IMR-90 (cell line): Measurements from ENCODE around the gene MARF1. TPM values are rescaled to one million over a fixed set of nuclear protein-coding genes. Genes with fewer than 3 reads are reported as not detected.

Experiments used
- ATAC-seq: fragments of 200-7000 bp; cut with Tn5 transposase; 2 replicates; pipeline ENCODE4 v1.9.1; 2020; ENCODE audit warnings: low read depth, mild to moderate bottlenecking, moderate library complexity
- BruUV-seq: library from RNA; stranded (reverse); fragments of 400-500 nt; replicated peaks from 2 replicates; lab custom pipeline; 2021; lab: Mats Ljungman, UMichigan
- CTCF ChIA-PET: fragments of 300-600 bp; formaldehyde crosslinking; extraction: SDS; loops from one replicate; lab custom pipeline; 2021; ENCODE audit warnings: antibody characterized with exemption; lab: Yijun Ruan, JAX
- POLR2A ChIA-PET: fragments of 300-600 bp; sonication (Branson Sonifier 250); formaldehyde crosslinking; loops from one replicate; lab custom pipeline; 2022; ENCODE audit warnings: antibody characterized with exemption; ENCODE audit not compliant: unreplicated experiment; lab: Charles Lee
- DNase-seq: peaks from one replicate; pipeline ENCODE4 v3.0.0; 2013
- H2AFZ ChIP-seq: replicated peaks from 2 replicates; pipeline ENCODE3; 2013; ENCODE audit warnings: low read length, mild to moderate bottlenecking; ENCODE audit not compliant: poor library complexity
- H2AK5ac ChIP-seq: 2 replicates; pipeline ENCODE4 v1.6.1; 2013; ENCODE audit warnings: low read depth, low read length, inconsistent platforms
- H2AK9ac ChIP-seq: replicated peaks from 2 replicates; pipeline ENCODE3; 2013; ENCODE audit warnings: mild to moderate bottlenecking, low read depth, low read length, moderate library complexity; ENCODE audit not compliant: poor library complexity
- H2BK120ac ChIP-seq: 2 replicates; pipeline ENCODE4 v1.6.1; 2013; ENCODE audit warnings: low read depth, low read length, inconsistent platforms
- H2BK15ac ChIP-seq: 3 replicates; pipeline ENCODE4 v1.6.1; 2013; ENCODE audit warnings: low read depth, low read length, inconsistent platforms
- H2BK20ac ChIP-seq: 2 replicates; pipeline ENCODE4 v1.6.1; 2013; ENCODE audit warnings: low read depth, mild to moderate bottlenecking, inconsistent platforms, low read length, moderate library complexity
- H2BK5ac ChIP-seq: 2 replicates; pipeline ENCODE4 v1.6.1; 2013; ENCODE audit warnings: mild to moderate bottlenecking, low read depth, low read length, inconsistent platforms; ENCODE audit not compliant: poor library complexity, severe bottlenecking
- H3K14ac ChIP-seq: replicated peaks from 2 replicates; pipeline ENCODE4 v1.6.1; 2013; ENCODE audit warnings: low read depth, low read length, inconsistent platforms
- H3K18ac ChIP-seq: 2 replicates; pipeline ENCODE4 v1.6.1; 2013; ENCODE audit warnings: low read depth, low read length, control low read depth
- H3K23ac ChIP-seq: 2 replicates; pipeline ENCODE4 v1.6.1; 2013; ENCODE audit warnings: low read depth, low read length, inconsistent platforms
- H3K27ac ChIP-seq: 2 replicates; pipeline ENCODE4 v1.5.1; 2013; ENCODE audit warnings: mild to moderate bottlenecking, control low read depth, low read length; ENCODE audit not compliant: insufficient read depth
- H3K27me3 ChIP-seq: 2 replicates; pipeline ENCODE4 v1.6.1; 2013; ENCODE audit warnings: low read length; ENCODE audit not compliant: control insufficient read depth, insufficient read depth
- H3K36me3 ChIP-seq: 2 replicates; pipeline ENCODE4 v1.6.1; 2013; ENCODE audit warnings: low read length, mixed read lengths; ENCODE audit not compliant: control insufficient read depth, insufficient read depth
- H3K4ac ChIP-seq: 2 replicates; pipeline ENCODE4 v1.6.1; 2013; ENCODE audit warnings: low read depth, low read length, inconsistent platforms
- H3K4me1 ChIP-seq: 2 replicates; pipeline ENCODE4 v1.6.1; 2013; ENCODE audit warnings: low read length, mixed read lengths; ENCODE audit not compliant: control insufficient read depth, insufficient read depth
- H3K4me2 ChIP-seq: 2 replicates; pipeline ENCODE4 v1.6.1; 2013; ENCODE audit warnings: low read depth, mild to moderate bottlenecking, control low read depth, low read length, moderate library complexity
- H3K4me3 ChIP-seq: 2 replicates; pipeline ENCODE4 v1.5.1; 2013; ENCODE audit warnings: low read depth, mild to moderate bottlenecking, control low read depth, low read length, moderate library complexity; ENCODE audit not compliant: insufficient read depth
- H3K56ac ChIP-seq: 2 replicates; pipeline ENCODE4 v1.6.1; 2013; ENCODE audit warnings: low read length, inconsistent platforms; ENCODE audit not compliant: insufficient read depth; ENCODE audit errors: extremely low read depth
- H3K79me1 ChIP-seq, 2 experiments: 2 replicates each; pipeline ENCODE4 v1.6.1; 2013; ENCODE audit warnings: low read length in 2 of 2, inconsistent platforms in 1 of 2, low read depth in 1 of 2
- H3K9ac ChIP-seq: 2 replicates; pipeline ENCODE4 v1.6.1; 2013; ENCODE audit warnings: low read depth, low read length, control low read depth
- H3K9me1 ChIP-seq: 2 replicates; pipeline ENCODE4 v1.6.1; 2013; ENCODE audit warnings: low read length, inconsistent platforms; ENCODE audit not compliant: insufficient read depth
- H3K9me3 ChIP-seq: 2 replicates; pipeline ENCODE4 v1.6.1; 2013; ENCODE audit warnings: low read length; ENCODE audit not compliant: control insufficient read depth, insufficient read depth
- H4K20me1 ChIP-seq: 2 replicates; pipeline ENCODE4 v1.6.1; 2013; ENCODE audit warnings: low read length, inconsistent platforms; ENCODE audit not compliant: insufficient read depth
- H4K5ac ChIP-seq: 2 replicates; pipeline ENCODE4 v1.6.1; 2013; ENCODE audit warnings: mild to moderate bottlenecking, low read depth, low read length, control low read depth
- H4K8ac ChIP-seq, 2 experiments: 2 replicates each; pipeline ENCODE4 v1.6.1; 2013; ENCODE audit warnings: low read depth in 2 of 2, low read length in 2 of 2, control low read depth in 1 of 2, inconsistent platforms in 1 of 2
- H4K91ac ChIP-seq: 2 replicates; pipeline ENCODE4 v1.6.1; 2013; ENCODE audit warnings: low read depth, low read length, inconsistent platforms; ENCODE audit not compliant: insufficient read depth
- CHD1 ChIP-seq: IDR thresholded peaks from 2 replicates; pipeline ENCODE4 v1.6.1; 2012; ENCODE audit warnings: low read depth, low read length, improper control_type of control experiment
- WGBS, 2 experiments: methylation state at CpG; one replicate each; pipeline versions ENCODE4 v1.1.5 to v1.1.7; 2013; ENCODE audit warnings: missing lambda C conversion rate in 2 of 2; ENCODE audit not compliant: insufficient read length in 1 of 2; ENCODE audit errors: extremely low coverage in 2 of 2; 5-methylcytosine and 5-hydroxymethylcytosine counted together
- dilution Hi-C: fragments of 300-500 bp; cut with HindIII; formaldehyde crosslinking; loops from one replicate; pipeline ENCODE4 v1.14.3; 2018; ENCODE audit warnings: low sequenced_read_pairs; ENCODE audit not compliant: unreplicated experiment
- in situ Hi-C: fragments of 300-500 bp; cut with MboI; formaldehyde crosslinking; loops from 3 replicates; pipeline ENCODE4 v1.14.3; 2019; ENCODE audit warnings: low sequenced_read_pairs, inconsistent platforms, mixed read lengths
- intact Hi-C: fragments of 100-400 bp; cut with micrococcal nuclease; formaldehyde crosslinking; loops from 2 replicates; pipeline ENCODE4 v1.10.0; 2022
- polyA plus RNA-seq, 3 experiments: library from polyadenylated mRNA; depleted of rRNA; stranded (reverse); fragments of >200 nt; gene quantifications; 2 replicates each; pipeline ENCODE4 v1.2.3, GENCODE V29; 2012; ENCODE audit warnings: low replicate concordance in 1 of 3
- total RNA-seq: library from RNA; depleted of rRNA; stranded (reverse); fragments of >200 nt; gene quantifications from 2 replicates; pipeline ENCODE4 v1.2.3, GENCODE V29; 2012

Gene MARF1
- total and polyA plus RNA-seq, 2 of the 4 experiments (the other 2 are of a cell fraction), result 9.0 to 12.9 TPM

GRCh38 chr16:15611610-15612009, 31.3 kb downstream of the MARF1 start:
- in situ Hi-C loops, result no loop called here

More at GRCh38 chr16:15611610-15612009, 31.3 kb downstream of the MARF1 start:
- peaks cover 0 to 20% of the 10 kb centered on the region in 2 experiments; a peak in 2 of 4 replicates for H3K79me1 ChIP-seq
- peak overlapping the region; percentile 47 for H2BK5ac ChIP-seq
- H3K9ac ChIP-seq, result no peak overlapping the region
- H2BK15ac ChIP-seq, result no peak overlapping the region
- dilution Hi-C loops (no loop called here), intact Hi-C loops (no loop called here)
- H2AK5ac ChIP-seq, result no peak overlapping the region
- no peak overlapping the region for H4K91ac ChIP-seq
- no peak overlapping the region for H3K27ac ChIP-seq
- H3K4me2 ChIP-seq, result no peak overlapping the region
- no peaks in the 10 kb centered on the region for H3K27me3 ChIP-seq
- WGBS, 2 experiments, result 76% methylated on average over 2 of the region's 7 CpGs; no CpG with 5 or more reads in 1 of the 2 experiments
- H3K9me1 ChIP-seq, result peaks cover 15% of the 10 kb centered on the region
- no peak overlapping the region for H3K4ac ChIP-seq
- DNase-seq (peak; percentile 44), ATAC-seq (no peak)
- no peak overlapping the region for H4K5ac ChIP-seq
- TF ChIP-seq CHD1, result no peak
- no peaks in the 10 kb centered on the region for H3K9me3 ChIP-seq
- no TSS peak for BruUV-seq
- CTCF ChIA-PET, result no interaction called here
- no peak overlapping the region for H3K4me3 ChIP-seq
- no peak overlapping the region for H2AFZ ChIP-seq
- no peak overlapping the region; the same call in 1 of the 2 replicates for H2BK120ac ChIP-seq
- no peak overlapping the region for H3K14ac ChIP-seq
- H3K4me1 ChIP-seq, result peaks cover 10% of the 10 kb centered on the region
- no peak overlapping the region; the same call in 1 of the 2 replicates for H2BK20ac ChIP-seq
- H3K36me3 ChIP-seq, result peaks cover 50% of the 10 kb centered on the region
- H3K56ac ChIP-seq, result no peak overlapping the region
- H2AK9ac ChIP-seq, result no peak overlapping the region
- no peak overlapping the region for H3K18ac ChIP-seq
- H3K23ac ChIP-seq, result no peak overlapping the region
- POLR2A ChIA-PET, result no interaction called here
- peaks cover 4% of the 10 kb centered on the region; the same call in 1 of the 2 replicates for H4K20me1 ChIP-seq
- no peak overlapping the region for H4K8ac ChIP-seq
